WTC11 (cell line): ENCODE data around the gene INPP4A. TPM values are rescaled to one million over a fixed set of nuclear protein-coding genes. Genes with fewer than 3 reads are reported as not detected.

ENCODE experiments used
- ATAC-seq: fragments of 200-7000 bp; cut with Tn5 transposase; 2 replicates; pipeline ENCODE4 v1.10.0; 2021; ENCODE audit warnings: mild to moderate bottlenecking, moderate library complexity
- CTCF ChIA-PET: fragments of 300-600 bp; sonication (Branson Sonifier 250); formaldehyde crosslinking; loops from one replicate; lab custom pipeline; 2021; ENCODE audit warnings: antibody characterized with exemption; lab: Charles Lee
- POLR2A ChIA-PET: fragments of 350-600 bp; sonication (Branson Sonifier 250); formaldehyde crosslinking; loops from one replicate; lab custom pipeline; 2021; ENCODE audit warnings: antibody characterized with exemption; lab: Charles Lee
- DNase-seq: peaks from one replicate; pipeline ENCODE4 v3.0.0; 2021; ENCODE audit warnings: low spot score
- H3K27ac Mint-ChIP-seq: 2 replicates; pipeline ENCODE4 v1.8.0; 2021; ENCODE audit warnings: mixed read lengths
- H3K27me3 Mint-ChIP-seq: 2 replicates; pipeline ENCODE4 v1.8.0; 2021; ENCODE audit warnings: low read depth, mild to moderate bottlenecking, moderate library complexity, mixed read lengths
- H3K36me3 Mint-ChIP-seq: 2 replicates; pipeline ENCODE4 v1.8.0; 2021; ENCODE audit warnings: mixed read lengths
- H3K4me1 Mint-ChIP-seq: 2 replicates; pipeline ENCODE4 v1.8.0; 2022; ENCODE audit warnings: mixed read lengths
- H3K4me3 Mint-ChIP-seq: 2 replicates; pipeline ENCODE4 v1.8.0; 2021; ENCODE audit warnings: mild to moderate bottlenecking, moderate library complexity, mixed read lengths
- H3K9me3 Mint-ChIP-seq: 2 replicates; pipeline ENCODE4 v1.8.0; 2021; ENCODE audit warnings: mixed read lengths
- ATF6 ChIP-seq: sonication (generic); formaldehyde crosslinking; IDR thresholded peaks from 2 replicates; pipeline ENCODE4 v1.8.1; 2023; ENCODE audit warnings: mild to moderate bottlenecking, missing genetic modification reagents
- CBFB ChIP-seq: sonication (generic); formaldehyde crosslinking; IDR thresholded peaks from 2 replicates; pipeline ENCODE4 v1.8.1; 2022; ENCODE audit warnings: mild to moderate bottlenecking, low read depth, missing genetic modification reagents
- E2F4 ChIP-seq: sonication (generic); formaldehyde crosslinking; IDR thresholded peaks from 2 replicates; pipeline ENCODE4 v1.8.1; 2022; ENCODE audit warnings: low read depth, mild to moderate bottlenecking, moderate library complexity, missing genetic modification reagents, borderline replicate concordance
- ERG ChIP-seq: fragments of 250-450 bp; sonication (Bioruptor Pico); IDR thresholded peaks from 2 replicates; pipeline ENCODE4 v1.8.0; 2021; ENCODE audit warnings: mild to moderate bottlenecking
- FOXJ3 ChIP-seq: sonication (generic); formaldehyde crosslinking; IDR thresholded peaks from 2 replicates; pipeline ENCODE4 v1.9.0; 2021; ENCODE audit warnings: missing genetic modification reagents, mild to moderate bottlenecking, borderline replicate concordance
- FOXK1 ChIP-seq: sonication (generic); formaldehyde crosslinking; IDR thresholded peaks from 2 replicates; pipeline ENCODE4 v1.8.0; 2022; ENCODE audit warnings: mild to moderate bottlenecking, moderate library complexity, missing genetic modification reagents
- HMGA2 ChIP-seq: fragments of 250-450 bp; sonication (Bioruptor Pico); IDR thresholded peaks from 2 replicates; pipeline ENCODE4 v1.4.0; 2021; ENCODE audit warnings: mild to moderate bottlenecking, moderate library complexity
- IRF2 ChIP-seq: sonication (generic); formaldehyde crosslinking; IDR thresholded peaks from 2 replicates; pipeline ENCODE4 v1.8.0; 2022; ENCODE audit warnings: low read depth, missing genetic modification reagents, borderline replicate concordance
- JAZF1 ChIP-seq: fragments of 250-450 bp; sonication (Bioruptor Pico); IDR thresholded peaks from 2 replicates; pipeline ENCODE4 v1.9.0; 2021; ENCODE audit warnings: moderate library complexity, mild to moderate bottlenecking, inconsistent platforms
- MYBL2 ChIP-seq: sonication (generic); formaldehyde crosslinking; IDR thresholded peaks from 2 replicates; pipeline ENCODE4 v1.8.1; 2023; ENCODE audit warnings: mild to moderate bottlenecking, moderate library complexity, missing genetic modification reagents
- SP1 ChIP-seq: sonication (generic); formaldehyde crosslinking; conservative IDR thresholded peaks from 2 replicates; pipeline ENCODE4 v1.8.1; 2022; ENCODE audit warnings: missing genetic modification reagents
- TCF7 ChIP-seq: sonication (generic); formaldehyde crosslinking; IDR thresholded peaks from 2 replicates; pipeline ENCODE4 v1.8.0; 2022; ENCODE audit warnings: mild to moderate bottlenecking, low read depth, missing genetic modification reagents, moderate library complexity
- TEAD4 ChIP-seq: sonication (generic); formaldehyde crosslinking; IDR thresholded peaks from 2 replicates; pipeline ENCODE4 v1.8.0; 2022; ENCODE audit warnings: mild to moderate bottlenecking, missing genetic modification reagents
- ZNF232 ChIP-seq: sonication (generic); formaldehyde crosslinking; IDR thresholded peaks from 2 replicates; pipeline ENCODE4 v1.8.0; 2022; ENCODE audit warnings: mild to moderate bottlenecking, missing genetic modification reagents
- ZNF263 ChIP-seq: sonication (generic); formaldehyde crosslinking; IDR thresholded peaks from 2 replicates; pipeline ENCODE4 v1.8.1; 2022; ENCODE audit warnings: low read depth, mild to moderate bottlenecking, moderate library complexity, missing genetic modification reagents
- ZNF416 ChIP-seq: fragments of 250-450 bp; sonication (Bioruptor Pico); IDR thresholded peaks from 2 replicates; pipeline ENCODE4 v1.9.0; 2021; ENCODE audit warnings: mild to moderate bottlenecking, inconsistent platforms
- ZNF671 ChIP-seq: fragments of 250-450 bp; sonication (Bioruptor Pico); IDR thresholded peaks from 2 replicates; pipeline ENCODE4 v1.8.0; 2021; ENCODE audit warnings: mild to moderate bottlenecking
- total RNA-seq: library from RNA; stranded (reverse); gene quantifications from 3 replicates; pipeline ENCODE4 v1.2.3, GENCODE V29; 2021
- TF ChIP-seq, protein P1 (sequence below): sonication (generic); formaldehyde crosslinking; conservative IDR thresholded peaks from 2 replicates; pipeline ENCODE4 v1.8.1; 2022; ENCODE audit warnings: mild to moderate bottlenecking, missing genetic modification reagents
- TF ChIP-seq, protein P2 (sequence below): sonication (generic); formaldehyde crosslinking; conservative IDR thresholded peaks from 2 replicates; pipeline ENCODE4 v1.8.1; 2023; ENCODE audit warnings: mild to moderate bottlenecking, low read depth, missing genetic modification reagents, moderate library complexity
- TF ChIP-seq, protein P3 (sequence below): sonication (generic); formaldehyde crosslinking; IDR thresholded peaks from 2 replicates; pipeline ENCODE4 v1.8.0; 2022; ENCODE audit warnings: missing genetic modification reagents
- TF ChIP-seq, protein P4 (sequence below): fragments of 250-450 bp; sonication (Bioruptor Pico); IDR thresholded peaks from 2 replicates; pipeline ENCODE4 v1.9.0; 2021; ENCODE audit warnings: mild to moderate bottlenecking

The INPP4A gene
- total RNA-seq, 1 experiment from 2014 or later: 38.3 TPM

- TF ChIP-seq ZNF671 (CRISPR knock-in tag): no peak
- no peak for TF ChIP-seq ZNF416 (CRISPR knock-in tag)
- TF ChIP-seq JAZF1: no peak
Observed at GRCh38 chr2:98543214-98543613, 98.6 kb downstream of the INPP4A start (continued).

GRCh38 chr2:98543842-98544241 lies 99.2 kb downstream of the INPP4A start:
- Mint-ChIP-seq H3K36me3 (peaks cover 54% of the 10 kb centered on the region), H3K27me3 (no peaks in the 10 kb centered on the region), H3K9me3 (peaks cover 6% of the 10 kb centered on the region), H3K4me3 (no peak overlapping the region), H3K4me1 (no peaks in the 10 kb centered on the region), H3K27ac (no peak overlapping the region)
- POLR2A ChIA-PET: no interaction called here
- DNase-seq (no peak), ATAC-seq (no peak)
- no peak for TF ChIP-seq ZNF671 (CRISPR knock-in tag)
- TF ChIP-seq SP1 (CRISPR knock-in tag): no peak
- no peak for TF ChIP-seq HMGA2 (CRISPR knock-in tag)
- TF ChIP-seq, protein P1, sequence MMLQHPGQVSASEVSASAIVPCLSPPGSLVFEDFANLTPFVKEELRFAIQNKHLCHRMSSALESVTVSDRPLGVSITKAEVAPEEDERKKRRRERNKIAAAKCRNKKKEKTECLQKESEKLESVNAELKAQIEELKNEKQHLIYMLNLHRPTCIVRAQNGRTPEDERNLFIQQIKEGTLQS (CRISPR knock-in tag): no peak
- TF ChIP-seq TEAD4 (CRISPR knock-in tag): no peak
- no peak for TF ChIP-seq IRF2
- no peak for TF ChIP-seq ERG
- CTCF ChIA-PET: no interaction called here

DNA sequence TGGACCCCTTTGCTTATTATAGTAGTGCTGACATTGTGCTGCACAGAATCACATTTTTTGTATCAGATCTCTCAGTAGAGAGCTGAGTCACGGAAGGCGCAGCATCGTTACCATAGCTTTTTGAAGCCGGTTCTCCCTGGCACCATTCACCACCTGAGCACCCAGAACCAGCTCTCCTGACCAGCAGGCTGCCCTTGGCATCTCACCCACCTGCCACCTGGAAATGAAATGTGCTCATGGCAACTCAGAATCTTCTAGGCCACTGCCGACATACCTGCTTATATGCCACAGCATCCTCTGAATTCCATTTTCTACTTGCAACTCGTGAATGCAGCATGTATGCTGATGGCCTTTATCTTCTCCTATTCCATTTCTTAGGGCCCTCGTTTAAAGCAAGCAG lies 100.9 kb downstream of the INPP4A start:
- CTCF ChIA-PET: no interaction called here
- H3K4me3 Mint-ChIP-seq: no peak overlapping the region
- POLR2A ChIA-PET: no interaction called here
- ATAC-seq (no peak), DNase-seq (no peak)
- peaks cover 36% of the 10 kb centered on the region for H3K36me3 Mint-ChIP-seq
- H3K27ac Mint-ChIP-seq: no peak overlapping the region
- H3K9me3 Mint-ChIP-seq: peaks cover under 1% of the 10 kb centered on the region
- no peaks in the 10 kb centered on the region for H3K4me1 Mint-ChIP-seq
- H3K27me3 Mint-ChIP-seq: no peaks in the 10 kb centered on the region
- TF ChIP-seq ZNF263 (CRISPR knock-in tag) (no peak), ATF6 (CRISPR knock-in tag) (no peak), FOXK1 (CRISPR knock-in tag) (no peak), TCF7 (CRISPR knock-in tag) (no peak), MYBL2 (CRISPR knock-in tag) (no peak), E2F4 (CRISPR knock-in tag) (no peak), ZNF232 (CRISPR knock-in tag) (no peak), FOXJ3 (no peak), CBFB (CRISPR knock-in tag) (no peak)
- TF ChIP-seq, protein P2, sequence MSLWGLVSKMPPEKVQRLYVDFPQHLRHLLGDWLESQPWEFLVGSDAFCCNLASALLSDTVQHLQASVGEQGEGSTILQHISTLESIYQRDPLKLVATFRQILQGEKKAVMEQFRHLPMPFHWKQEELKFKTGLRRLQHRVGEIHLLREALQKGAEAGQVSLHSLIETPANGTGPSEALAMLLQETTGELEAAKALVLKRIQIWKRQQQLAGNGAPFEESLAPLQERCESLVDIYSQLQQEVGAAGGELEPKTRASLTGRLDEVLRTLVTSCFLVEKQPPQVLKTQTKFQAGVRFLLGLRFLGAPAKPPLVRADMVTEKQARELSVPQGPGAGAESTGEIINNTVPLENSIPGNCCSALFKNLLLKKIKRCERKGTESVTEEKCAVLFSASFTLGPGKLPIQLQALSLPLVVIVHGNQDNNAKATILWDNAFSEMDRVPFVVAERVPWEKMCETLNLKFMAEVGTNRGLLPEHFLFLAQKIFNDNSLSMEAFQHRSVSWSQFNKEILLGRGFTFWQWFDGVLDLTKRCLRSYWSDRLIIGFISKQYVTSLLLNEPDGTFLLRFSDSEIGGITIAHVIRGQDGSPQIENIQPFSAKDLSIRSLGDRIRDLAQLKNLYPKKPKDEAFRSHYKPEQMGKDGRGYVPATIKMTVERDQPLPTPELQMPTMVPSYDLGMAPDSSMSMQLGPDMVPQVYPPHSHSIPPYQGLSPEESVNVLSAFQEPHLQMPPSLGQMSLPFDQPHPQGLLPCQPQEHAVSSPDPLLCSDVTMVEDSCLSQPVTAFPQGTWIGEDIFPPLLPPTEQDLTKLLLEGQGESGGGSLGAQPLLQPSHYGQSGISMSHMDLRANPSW (CRISPR knock-in tag): no peak
- TF ChIP-seq, protein P3, sequence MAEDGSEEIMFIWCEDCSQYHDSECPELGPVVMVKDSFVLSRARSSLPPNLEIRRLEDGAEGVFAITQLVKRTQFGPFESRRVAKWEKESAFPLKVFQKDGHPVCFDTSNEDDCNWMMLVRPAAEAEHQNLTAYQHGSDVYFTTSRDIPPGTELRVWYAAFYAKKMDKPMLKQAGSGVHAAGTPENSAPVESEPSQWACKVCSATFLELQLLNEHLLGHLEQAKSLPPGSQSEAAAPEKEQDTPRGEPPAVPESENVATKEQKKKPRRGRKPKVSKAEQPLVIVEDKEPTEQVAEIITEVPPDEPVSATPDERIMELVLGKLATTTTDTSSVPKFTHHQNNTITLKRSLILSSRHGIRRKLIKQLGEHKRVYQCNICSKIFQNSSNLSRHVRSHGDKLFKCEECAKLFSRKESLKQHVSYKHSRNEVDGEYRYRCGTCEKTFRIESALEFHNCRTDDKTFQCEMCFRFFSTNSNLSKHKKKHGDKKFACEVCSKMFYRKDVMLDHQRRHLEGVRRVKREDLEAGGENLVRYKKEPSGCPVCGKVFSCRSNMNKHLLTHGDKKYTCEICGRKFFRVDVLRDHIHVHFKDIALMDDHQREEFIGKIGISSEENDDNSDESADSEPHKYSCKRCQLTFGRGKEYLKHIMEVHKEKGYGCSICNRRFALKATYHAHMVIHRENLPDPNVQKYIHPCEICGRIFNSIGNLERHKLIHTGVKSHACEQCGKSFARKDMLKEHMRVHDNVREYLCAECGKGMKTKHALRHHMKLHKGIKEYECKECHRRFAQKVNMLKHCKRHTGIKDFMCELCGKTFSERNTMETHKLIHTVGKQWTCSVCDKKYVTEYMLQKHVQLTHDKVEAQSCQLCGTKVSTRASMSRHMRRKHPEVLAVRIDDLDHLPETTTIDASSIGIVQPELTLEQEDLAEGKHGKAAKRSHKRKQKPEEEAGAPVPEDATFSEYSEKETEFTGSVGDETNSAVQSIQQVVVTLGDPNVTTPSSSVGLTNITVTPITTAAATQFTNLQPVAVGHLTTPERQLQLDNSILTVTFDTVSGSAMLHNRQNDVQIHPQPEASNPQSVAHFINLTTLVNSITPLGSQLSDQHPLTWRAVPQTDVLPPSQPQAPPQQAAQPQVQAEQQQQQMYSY (CRISPR knock-in tag): no peak
- TF ChIP-seq, protein P4, sequence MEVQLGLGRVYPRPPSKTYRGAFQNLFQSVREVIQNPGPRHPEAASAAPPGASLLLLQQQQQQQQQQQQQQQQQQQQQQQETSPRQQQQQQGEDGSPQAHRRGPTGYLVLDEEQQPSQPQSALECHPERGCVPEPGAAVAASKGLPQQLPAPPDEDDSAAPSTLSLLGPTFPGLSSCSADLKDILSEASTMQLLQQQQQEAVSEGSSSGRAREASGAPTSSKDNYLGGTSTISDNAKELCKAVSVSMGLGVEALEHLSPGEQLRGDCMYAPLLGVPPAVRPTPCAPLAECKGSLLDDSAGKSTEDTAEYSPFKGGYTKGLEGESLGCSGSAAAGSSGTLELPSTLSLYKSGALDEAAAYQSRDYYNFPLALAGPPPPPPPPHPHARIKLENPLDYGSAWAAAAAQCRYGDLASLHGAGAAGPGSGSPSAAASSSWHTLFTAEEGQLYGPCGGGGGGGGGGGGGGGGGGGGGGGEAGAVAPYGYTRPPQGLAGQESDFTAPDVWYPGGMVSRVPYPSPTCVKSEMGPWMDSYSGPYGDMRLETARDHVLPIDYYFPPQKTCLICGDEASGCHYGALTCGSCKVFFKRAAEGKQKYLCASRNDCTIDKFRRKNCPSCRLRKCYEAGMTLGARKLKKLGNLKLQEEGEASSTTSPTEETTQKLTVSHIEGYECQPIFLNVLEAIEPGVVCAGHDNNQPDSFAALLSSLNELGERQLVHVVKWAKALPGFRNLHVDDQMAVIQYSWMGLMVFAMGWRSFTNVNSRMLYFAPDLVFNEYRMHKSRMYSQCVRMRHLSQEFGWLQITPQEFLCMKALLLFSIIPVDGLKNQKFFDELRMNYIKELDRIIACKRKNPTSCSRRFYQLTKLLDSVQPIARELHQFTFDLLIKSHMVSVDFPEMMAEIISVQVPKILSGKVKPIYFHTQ (CRISPR knock-in tag): no peak
